ENCODE data around the gene PTGER4.

DNA sequence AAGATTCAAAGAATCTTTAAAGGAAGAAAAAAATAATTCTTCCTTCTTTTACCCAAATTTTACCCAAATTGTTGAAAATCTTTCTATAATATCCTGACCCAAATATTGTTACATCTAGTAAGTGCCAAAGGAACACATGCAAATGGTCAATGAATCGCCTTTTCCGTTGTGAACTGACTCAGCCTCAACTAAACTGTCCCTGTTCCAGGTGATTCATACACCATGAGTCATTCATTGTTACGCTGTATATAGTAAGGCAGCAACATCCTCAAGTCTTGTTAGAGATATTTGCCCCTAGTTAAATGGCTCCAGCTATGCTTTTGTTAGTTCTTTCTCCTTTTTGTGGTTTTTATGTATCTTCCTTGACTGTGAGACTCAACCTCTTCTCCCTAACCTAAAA, 9.7 kb downstream of the PTGER4 start:
- TF ChIP-seq POLR2A (IDR thresholded peaks at IDR 0.05), result no peak
- TF ChIP-seq, protein P1, sequence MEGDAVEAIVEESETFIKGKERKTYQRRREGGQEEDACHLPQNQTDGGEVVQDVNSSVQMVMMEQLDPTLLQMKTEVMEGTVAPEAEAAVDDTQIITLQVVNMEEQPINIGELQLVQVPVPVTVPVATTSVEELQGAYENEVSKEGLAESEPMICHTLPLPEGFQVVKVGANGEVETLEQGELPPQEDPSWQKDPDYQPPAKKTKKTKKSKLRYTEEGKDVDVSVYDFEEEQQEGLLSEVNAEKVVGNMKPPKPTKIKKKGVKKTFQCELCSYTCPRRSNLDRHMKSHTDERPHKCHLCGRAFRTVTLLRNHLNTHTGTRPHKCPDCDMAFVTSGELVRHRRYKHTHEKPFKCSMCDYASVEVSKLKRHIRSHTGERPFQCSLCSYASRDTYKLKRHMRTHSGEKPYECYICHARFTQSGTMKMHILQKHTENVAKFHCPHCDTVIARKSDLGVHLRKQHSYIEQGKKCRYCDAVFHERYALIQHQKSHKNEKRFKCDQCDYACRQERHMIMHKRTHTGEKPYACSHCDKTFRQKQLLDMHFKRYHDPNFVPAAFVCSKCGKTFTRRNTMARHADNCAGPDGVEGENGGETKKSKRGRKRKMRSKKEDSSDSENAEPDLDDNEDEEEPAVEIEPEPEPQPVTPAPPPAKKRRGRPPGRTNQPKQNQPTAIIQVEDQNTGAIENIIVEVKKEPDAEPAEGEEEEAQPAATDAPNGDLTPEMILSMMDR (IDR thresholded peaks at IDR 0.05), result no peak
